AG08395 (cell line): Measurements from ENCODE around the gene PSMC3.
A peak's percentile ranks its signal among the peaks of the same experiment; 100 is the strongest.

Source experiments
- DNase-seq: peaks from one replicate; pipeline ENCODE4 v3.0.0; 2012; ENCODE audit warnings: mixed read lengths, low spot score

PSMC3 gene

DNA sequence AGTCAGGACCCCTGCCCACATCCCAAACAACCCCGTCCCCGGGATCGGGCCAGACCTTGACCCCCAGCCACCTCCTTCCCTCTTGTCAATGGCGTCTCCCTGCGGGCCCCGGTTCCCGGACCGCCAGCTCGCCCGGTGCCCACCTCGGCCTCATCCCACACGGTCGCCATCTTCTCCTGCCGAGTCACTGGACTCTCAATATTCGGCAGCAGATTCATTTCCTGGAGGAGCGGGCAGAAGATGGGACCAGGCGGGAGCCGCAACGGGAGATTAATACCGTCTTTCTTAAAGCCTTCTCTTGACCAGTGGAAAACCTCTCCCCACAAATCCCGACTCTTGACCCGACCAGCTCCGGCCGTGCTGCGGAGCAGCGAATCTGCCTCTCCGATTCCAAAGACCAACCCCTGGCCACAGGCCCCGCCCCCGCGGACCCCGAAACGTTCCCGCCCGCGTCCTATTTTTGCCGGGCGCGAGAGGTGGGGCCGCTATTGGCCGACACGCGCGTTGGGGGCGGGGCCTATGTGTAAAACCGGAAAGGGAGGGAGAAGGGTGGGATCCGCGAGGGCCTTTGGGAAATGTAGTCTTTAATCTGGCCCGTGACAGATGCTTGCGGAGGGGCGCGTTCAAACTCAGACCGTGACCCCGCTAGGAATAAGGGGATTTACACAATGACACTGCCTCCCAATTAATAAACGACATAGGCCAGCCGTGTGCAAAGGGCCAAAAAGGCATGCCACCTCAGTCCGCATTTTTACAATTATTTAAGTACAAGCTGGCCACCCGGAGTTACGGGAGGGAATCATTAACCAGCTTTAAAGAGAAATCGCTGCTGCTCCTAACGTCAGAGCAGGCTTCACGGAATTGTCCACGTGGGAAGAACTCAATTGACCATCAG lies at the start of gene PSMC3:
PSMC3 (minus strand) TSS at position 378 of the 895 bp plus-strand sequence; CDS start at position 218, 160 bp downstream.
- DNase-seq, result peak; percentile 97

- DNase-seq, result no peak
Observed at GRCh38 chr11:47470671-47471070, 44.4 kb upstream of the PSMC3 start.

DNA sequence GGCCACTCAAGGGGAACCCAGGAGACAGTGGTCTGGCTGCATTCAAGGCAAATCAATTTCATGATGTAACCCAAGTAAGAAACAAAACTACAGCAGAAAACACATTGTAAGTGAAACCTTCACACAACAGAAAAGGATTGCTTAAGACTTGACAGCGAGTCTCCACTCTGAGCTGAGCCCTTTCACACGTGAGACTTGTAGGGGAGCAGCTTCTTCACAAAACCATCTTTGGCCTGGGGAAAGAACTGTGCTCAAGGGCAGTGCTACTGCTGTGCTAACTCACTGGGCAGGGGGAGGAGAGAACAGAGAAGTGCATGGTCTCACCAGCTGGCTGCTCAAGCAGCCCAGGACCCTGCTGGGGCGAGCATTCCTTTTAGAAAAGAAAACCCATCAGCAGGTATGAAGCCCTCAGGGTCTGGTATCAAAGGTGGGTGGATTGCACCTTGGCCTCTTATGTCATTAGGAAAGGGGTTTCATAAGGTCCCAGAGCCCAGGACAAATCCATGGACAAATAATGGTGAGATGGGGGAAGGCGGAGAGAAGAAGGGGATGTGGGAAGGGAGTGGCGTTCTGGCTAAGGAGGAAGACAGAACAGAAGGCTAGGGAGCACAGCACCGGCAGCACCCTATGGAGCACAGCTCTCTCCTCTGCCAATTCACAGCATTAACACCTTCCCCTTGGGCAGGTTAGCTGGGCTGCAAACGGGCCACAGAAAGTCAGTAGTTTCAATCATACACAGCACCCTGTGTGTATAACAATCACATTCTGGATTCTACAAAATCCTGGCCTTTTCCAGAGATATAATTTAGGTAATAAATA lies 43.3 kb upstream of the PSMC3 start:
- no peak for DNase-seq

DNA sequence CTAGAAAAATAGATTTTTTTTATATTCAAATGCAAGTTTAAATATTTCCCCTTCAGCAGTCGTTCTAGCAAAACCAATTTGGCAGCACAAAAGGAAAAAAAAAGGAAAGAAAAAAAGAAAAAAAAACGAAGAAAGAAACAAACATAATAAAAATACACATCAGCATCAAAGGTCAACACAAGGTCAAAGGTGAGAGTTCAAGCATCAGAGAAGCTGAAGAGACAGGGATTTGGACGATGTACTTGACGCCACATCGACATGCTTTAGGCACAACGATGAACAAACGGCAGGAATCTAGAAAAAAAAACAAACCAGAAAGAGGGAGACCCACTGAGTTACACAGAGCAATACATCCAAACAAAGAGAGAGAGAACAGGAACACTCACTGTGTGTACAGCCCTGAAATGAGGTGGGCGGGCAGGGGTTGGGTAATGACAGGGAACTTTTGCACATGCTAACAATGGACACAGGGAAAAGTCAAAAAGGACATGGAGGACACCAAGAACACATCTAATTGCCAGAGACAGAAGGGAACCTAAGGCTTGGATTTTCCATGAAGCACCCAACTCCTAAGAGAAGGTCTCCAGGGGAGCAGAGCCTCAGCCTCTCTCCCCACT lies 42.5 kb upstream of the PSMC3 start:
- DNase-seq, result no peak

DNA sequence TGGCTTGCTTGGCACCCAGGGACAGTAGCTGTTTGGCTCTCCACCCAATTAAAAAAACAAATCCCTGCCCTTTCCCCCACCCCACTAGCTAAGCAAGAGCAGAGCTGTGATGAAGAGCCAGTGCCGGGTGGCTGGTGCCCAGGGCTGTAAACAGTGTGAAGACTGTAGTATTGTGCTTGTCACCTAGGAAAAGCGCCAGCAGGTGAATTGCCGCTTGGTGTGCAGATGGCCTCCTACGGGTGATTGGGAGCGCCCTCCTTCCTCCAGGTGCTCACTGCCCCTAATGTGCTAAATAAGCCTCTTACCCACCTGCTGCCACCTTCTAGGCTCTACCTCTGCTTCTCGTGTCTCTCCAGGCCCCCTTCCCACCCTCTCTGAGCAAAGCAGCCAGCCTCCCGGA lies 41.1 kb upstream of the PSMC3 start:
- no peak for DNase-seq

GRCh38 chr11:47466701-47467250 lies 40.5 kb upstream of the PSMC3 start:
- DNase-seq, result peak; percentile 20

GRCh38 chr11:47466201-47466600 lies 40.0 kb upstream of the PSMC3 start:
- DNase-seq, result no peak

DNA sequence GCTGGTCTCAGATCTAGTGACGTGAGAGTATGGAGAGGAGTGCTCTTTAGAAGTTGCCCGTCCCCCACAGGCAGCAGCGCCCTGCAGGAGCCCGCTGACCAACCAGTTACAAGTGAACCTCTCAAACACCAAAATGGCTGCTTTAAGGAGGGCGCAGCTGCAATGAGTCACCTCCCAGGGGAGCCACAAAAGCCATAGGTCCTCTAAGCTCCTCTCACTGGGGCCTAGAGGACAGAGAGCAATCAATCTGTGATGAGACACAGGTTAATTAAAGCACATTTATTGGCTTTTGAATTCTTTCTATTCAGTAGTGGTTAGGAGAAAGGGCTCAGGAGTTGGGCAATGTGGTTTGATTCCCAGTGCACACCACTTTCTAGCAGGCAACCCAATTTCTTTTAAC lies 38.2 kb upstream of the PSMC3 start:
- DNase-seq, result no peak

DNA sequence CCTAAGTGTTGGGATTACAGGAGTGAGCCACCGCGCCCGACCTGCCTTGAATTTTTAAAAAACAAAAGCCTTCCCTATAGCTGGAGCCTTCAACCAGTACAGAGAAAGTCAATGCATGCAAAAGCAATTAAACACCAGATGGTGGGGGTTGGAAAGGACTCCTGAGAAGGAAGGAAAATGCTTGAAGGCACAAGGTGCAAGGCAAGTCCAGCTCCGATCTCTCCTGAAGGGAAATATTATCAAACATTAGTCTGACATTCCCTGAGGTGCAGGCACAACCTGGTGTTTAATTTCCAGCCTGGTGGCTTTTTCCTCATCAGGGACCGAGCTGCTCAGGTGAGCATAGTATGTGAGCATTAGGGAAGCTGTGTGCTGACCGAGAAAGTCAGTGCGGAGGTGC lies 35.6 kb upstream of the PSMC3 start:
- no peak for DNase-seq

- no peak for DNase-seq
Observed at GRCh38 chr11:47460571-47461235, 34.5 kb upstream of the PSMC3 start.

- peak; percentile 82 for DNase-seq
Observed at GRCh38 chr11:47454258-47454671, 28.0 kb upstream of the PSMC3 start.

DNA sequence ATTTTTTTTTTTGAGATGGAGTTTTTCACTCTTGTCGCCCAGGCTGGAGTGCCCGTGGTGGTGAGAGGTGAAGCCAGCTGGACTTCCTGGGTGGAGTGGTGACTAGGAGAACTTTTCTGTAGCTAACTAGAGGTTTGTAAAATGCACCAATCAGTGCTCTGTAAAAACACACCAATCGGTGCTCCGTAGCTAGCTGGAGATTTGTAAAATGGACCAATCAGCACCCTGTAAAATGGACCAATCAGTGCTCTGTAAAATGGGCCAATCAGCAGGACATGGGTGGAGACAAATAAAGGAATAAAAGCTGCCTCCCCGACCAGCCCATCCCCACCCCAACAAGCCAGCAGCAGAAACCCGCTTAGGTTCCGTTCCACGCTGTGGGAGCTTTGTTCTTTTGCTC lies 27.1 kb upstream of the PSMC3 start:
- no peak for DNase-seq

- DNase-seq, result no peak
Observed at GRCh38 chr11:47451990-47452389, 25.8 kb upstream of the PSMC3 start.

DNA sequence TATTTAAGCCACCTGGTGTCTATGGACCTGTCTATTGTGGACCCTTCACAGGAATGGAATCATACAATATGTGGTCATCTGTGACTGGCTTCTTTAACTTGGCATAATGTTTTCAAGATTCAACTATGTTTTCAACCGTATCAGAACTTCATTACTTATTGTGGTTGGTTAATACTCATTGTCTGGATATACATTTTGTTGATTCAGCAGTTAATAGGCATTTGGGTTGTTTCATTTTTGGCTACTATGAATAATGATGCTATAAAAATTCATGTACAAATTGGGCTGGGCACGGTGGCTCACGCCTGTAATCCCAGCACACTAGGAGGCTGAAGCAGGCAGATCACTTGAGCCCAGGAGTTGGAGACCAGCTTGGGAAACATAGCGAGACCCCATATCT lies 25.2 kb upstream of the PSMC3 start:
- no peak for DNase-seq

DNA sequence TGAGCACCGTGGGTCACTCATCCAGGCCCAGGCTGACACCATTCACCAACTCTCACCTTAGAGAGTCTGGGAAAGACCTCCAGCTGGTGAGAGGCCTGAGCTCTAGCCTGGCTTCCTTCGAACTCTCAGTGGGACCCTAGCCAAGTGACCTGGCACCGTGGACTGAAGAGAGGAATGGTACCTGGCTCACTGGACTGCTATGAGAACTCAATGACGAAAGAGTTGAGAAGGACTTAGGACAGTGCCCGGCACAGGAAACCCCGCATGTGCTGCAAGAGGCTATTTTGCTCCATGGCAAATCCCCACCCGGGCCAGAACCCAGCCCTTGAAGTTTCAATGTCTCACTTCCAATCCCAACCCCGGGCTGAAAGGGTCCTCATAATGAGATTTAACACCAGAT lies 23.3 kb upstream of the PSMC3 start:
- no peak for DNase-seq

DNA sequence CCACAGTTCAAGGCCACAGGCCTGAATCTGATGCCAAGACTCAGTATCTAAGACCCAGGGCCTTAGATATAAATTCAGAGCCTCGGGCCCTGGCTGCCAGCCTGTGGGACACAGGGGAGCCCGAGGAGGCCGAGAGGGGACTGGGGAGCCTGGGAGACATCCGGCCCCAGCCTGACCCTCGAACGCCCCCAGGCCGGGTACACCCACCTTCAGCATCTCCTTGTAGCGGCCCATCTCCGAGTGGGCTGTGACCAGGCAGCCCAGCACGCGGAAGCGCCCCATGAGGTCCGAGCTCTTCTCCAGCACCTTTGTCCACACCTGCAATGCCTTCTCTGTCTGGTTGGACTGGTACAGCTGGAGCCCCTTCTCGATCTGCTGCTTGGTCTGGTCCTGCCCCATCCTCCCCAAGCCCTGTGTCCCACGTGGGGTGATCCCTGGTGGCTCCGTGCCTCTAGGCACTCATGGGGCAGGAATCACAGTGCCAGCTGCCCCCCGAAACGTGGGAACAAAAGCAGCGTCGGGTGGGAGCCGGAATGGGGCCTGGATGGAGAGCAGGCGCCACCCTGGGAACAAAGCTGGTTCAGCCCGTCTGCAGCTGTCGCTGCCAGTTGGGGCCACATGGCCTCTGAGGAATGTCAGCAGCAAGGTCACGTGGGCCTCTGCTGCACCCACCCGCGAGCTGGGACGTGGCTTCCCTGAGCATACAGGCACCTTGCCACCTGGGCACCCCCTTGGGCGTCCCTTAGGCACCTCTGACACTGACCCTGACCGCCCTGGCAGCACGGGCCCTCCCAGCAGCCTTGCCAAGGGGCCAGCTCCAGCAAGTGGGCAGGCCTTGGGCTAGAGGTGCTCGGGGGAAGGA lies 22.6 kb upstream of the PSMC3 start, which contains the start of gene RAPSN:
RAPSN (minus strand) TSS at position 571 of the 862 bp plus-strand sequence; CDS start at position 399, 172 bp downstream.
- DNase-seq, result no peak

- no peak for DNase-seq
Observed at GRCh38 chr11:47447906-47448305, 21.7 kb upstream of the PSMC3 start.

GRCh38 chr11:47446833-47447232 lies 20.6 kb upstream of the PSMC3 start:
- no peak for DNase-seq

DNA sequence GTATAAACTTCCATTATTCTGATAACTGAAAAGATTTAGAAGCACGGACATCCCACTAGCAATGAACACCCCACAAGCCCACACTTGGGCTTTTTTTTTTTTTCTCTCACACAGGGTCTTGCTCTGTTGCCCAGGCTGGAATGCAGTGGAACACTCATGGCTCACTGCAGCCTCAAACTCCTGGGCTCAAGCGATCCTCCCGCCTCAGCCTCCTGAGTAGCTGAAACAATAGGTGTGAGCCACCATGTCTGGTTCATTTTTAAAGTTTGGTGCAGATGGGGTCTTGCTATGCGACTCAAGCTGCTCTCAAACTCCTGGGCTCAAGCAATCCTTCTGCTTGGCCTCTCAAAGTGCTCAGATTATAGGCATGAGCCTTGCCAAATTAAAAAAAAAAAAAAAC lies 19.6 kb upstream of the PSMC3 start:
- DNase-seq, result no peak

DNA sequence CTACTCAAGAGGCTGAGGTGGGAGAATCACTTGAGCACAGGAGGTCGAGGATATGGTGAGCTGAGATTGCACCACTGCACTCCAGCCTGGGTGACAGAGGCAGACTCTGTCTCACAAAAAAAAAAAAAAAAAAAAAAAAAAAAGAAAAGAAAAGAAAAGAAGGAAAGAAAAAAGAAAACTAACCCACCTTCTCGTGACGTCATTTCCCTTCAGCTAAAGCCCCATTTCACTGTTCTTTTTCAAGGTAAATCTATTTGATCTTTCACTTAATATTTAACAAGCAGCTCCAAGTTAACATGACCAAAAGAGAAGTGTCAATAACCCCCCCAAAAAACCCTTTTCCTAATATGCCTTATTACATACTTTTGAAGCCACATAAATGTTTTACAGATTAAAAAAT lies 17.6 kb upstream of the PSMC3 start:
- no peak for DNase-seq
